Measurements from ENCODE around the gene PBX1. TPM values are rescaled to one million over a fixed set of nuclear protein-coding genes. Genes with fewer than 3 reads are reported as not detected.

The PBX1 gene
- total and polyA plus RNA-seq, 2 of the 4 experiments (the other 2 are of a cell fraction): 13.9 to 17.9 TPM

DNA sequence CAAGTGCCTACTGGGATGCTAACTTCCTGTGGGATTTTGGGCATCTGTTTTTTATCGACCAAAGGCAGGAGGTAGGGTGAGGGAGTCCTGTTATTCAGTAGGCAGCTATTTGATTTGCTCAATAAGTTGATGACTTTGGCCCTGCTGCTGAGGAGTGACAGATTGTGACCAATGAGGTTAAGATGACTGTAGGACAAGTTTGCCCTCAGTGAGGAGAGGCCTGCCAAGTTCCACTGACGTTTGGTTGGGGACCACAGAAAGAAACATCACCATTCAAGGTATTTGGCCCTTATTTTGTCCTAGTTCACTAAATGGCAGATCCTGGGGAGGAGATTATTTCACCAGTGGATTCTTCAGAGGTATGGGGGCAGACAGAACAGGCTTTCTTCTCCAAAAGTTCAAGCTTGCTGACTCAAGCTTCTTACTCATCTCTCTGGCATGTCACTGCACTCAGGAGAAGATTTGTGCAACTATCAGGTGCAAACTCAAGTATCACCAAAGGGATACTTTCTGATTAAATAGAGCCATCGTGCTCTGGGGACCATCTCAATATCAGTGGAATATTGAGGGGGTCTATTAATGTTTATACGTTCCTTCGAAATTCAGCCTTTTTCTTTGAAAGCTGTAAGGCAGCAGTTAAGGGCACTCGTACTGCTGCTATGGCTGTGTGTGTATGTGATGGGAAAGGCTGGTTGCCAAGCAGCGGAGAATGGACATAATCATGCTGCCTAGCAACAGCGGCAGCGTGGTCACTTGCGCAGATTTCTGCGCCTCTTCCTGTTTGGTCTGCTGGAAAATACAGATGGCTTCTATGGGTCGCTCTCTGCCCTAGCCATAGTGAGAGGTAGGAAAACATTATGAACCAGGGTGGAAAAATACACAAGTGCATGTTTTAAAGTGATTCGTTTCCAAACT is 78.7 kb downstream of the PBX1 start:
- ChIA-PET POLR2A (ENCODE audit: unreplicated experiment) (no interaction called here), CTCF (no interaction called here)
- Histone ChIP-seq H3K36me3 (ENCODE audit: control insufficient read depth, insufficient read depth, low read length) (peaks cover 18% of the 10 kb centered on the region), H3K9me1 (ENCODE audit: insufficient read depth, low read length) (peaks cover 13% of the 10 kb centered on the region; the same call in 1 of the 2 replicates), H2BK15ac (ENCODE audit: low read depth, low read length) (peak overlapping the region; percentile 65; the same call in 1 of the 3 replicates), H2AK9ac (replicated peaks; ENCODE audit: low read depth, low read length, poor library complexity) (peak overlapping the region; percentile 49), H3K27ac (ENCODE audit: insufficient read depth, low read length) (peak overlapping the region; percentile 75), H3K56ac (ENCODE audit: extremely low read depth, insufficient read depth, low read length) (no peak overlapping the region), H3K23ac (ENCODE audit: low read depth, low read length) (0 out of 2 replicates have a peak overlapping the region, but pooled peaks have one; percentile 29), H3K4me2 (ENCODE audit: low read depth, low read length) (peak overlapping the region; percentile 41; the same call in 1 of the 2 replicates), H3K4ac (ENCODE audit: low read depth, low read length) (peak overlapping the region; percentile 16), H3K18ac (ENCODE audit: low read depth, low read length) (peak overlapping the region; percentile 11; the same call in 1 of the 2 replicates), H3K9ac (ENCODE audit: low read depth, low read length) (no peak overlapping the region), H4K20me1 (ENCODE audit: insufficient read depth, low read length) (no peaks in the 10 kb centered on the region; the same call in 1 of the 2 replicates), H2BK120ac (ENCODE audit: low read depth, low read length) (peak overlapping the region; percentile 26), H3K4me1 (ENCODE audit: control insufficient read depth, insufficient read depth, low read length) (peaks cover 18% of the 10 kb centered on the region), H2AK5ac (ENCODE audit: low read depth, low read length) (peak overlapping the region; percentile 76), H4K5ac (ENCODE audit: low read depth, low read length) (0 out of 2 replicates have a peak overlapping the region, but pooled peaks have one; percentile 10), H3K27me3 (ENCODE audit: control insufficient read depth, insufficient read depth, low read length) (no peaks in the 10 kb centered on the region), H3K14ac (replicated peaks; ENCODE audit: low read depth, low read length) (0 out of 2 replicates have a peak overlapping the region, but pooled peaks have one; percentile 4), H2BK20ac (ENCODE audit: low read depth, low read length) (peak overlapping the region; percentile 73; the same call in 1 of the 2 replicates), H2AFZ (replicated peaks; ENCODE audit: low read length, poor library complexity) (peak overlapping the region; percentile 45), H3K9me3 (ENCODE audit: control insufficient read depth, insufficient read depth, low read length) (no peaks in the 10 kb centered on the region), H2BK5ac (ENCODE audit: low read depth, low read length, poor library complexity, severe bottlenecking) (peak overlapping the region; percentile 28), H4K91ac (ENCODE audit: insufficient read depth, low read depth, low read length) (peak overlapping the region; percentile 13), H4K8ac (ENCODE audit: low read depth in 2 of 2, low read length in 2 of 2) (peak overlapping the region in 1 of 2 experiments; percentile 72; a peak in 2 of 4 replicates), H3K4me3 (ENCODE audit: insufficient read depth, low read depth, low read length) (no peak overlapping the region), H3K79me1 (ENCODE audit: low read depth in 1 of 2, low read length in 2 of 2) (peaks cover 12 to 25% of the 10 kb centered on the region in 2 experiments; a peak in 3 of 4 replicates)
- TF ChIP-seq MAFK (IDR thresholded peaks at IDR 0.05; ENCODE audit: low read depth, low read length): peak; percentile 20; the same call in 1 of the 2 replicates
- TF ChIP-seq, protein P1, sequence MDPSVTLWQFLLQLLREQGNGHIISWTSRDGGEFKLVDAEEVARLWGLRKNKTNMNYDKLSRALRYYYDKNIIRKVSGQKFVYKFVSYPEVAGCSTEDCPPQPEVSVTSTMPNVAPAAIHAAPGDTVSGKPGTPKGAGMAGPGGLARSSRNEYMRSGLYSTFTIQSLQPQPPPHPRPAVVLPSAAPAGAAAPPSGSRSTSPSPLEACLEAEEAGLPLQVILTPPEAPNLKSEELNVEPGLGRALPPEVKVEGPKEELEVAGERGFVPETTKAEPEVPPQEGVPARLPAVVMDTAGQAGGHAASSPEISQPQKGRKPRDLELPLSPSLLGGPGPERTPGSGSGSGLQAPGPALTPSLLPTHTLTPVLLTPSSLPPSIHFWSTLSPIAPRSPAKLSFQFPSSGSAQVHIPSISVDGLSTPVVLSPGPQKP (IDR thresholded peaks at IDR 0.05; ENCODE audit: borderline replicate concordance, low read depth, low read length): no peak
- TF ChIP-seq RAD21 (IDR thresholded peaks at IDR 0.05; ENCODE audit: low read length): no peak
- peak; percentile 49; the same call in 1 of the 2 replicates for TF ChIP-seq FOS (IDR thresholded peaks at IDR 0.05; ENCODE audit: low read depth, low read length)
- TF ChIP-seq CEBPB (IDR thresholded peaks at IDR 0.05; ENCODE audit: low read depth, low read length): peak; percentile 66; the same call in 1 of the 2 replicates
- TF ChIP-seq MAZ (IDR thresholded peaks at IDR 0.05; ENCODE audit: borderline replicate concordance, low read depth, low read length): 0 out of 2 replicates have a peak, but pooled peaks have one; percentile 14
- no peak for TF ChIP-seq CHD1 (IDR thresholded peaks at IDR 0.05; ENCODE audit: low read depth, low read length)
- dilution Hi-C loops (cut with HindIII; ENCODE audit: low sequenced_read_pairs, unreplicated experiment): no loop called here
- in situ Hi-C loops (cut with MboI; ENCODE audit: low sequenced_read_pairs): no loop called here
- intact Hi-C loops (cut with micrococcal nuclease): no loop called here
- no TSS peak for BruUV-seq (replicated peaks)
- DNase-seq (peak; percentile 84), ATAC-seq (ENCODE audit: low read depth) (peak; percentile 83)
- WGBS, 2 experiments (ENCODE audit: extremely low coverage in 2 of 2, insufficient read length in 1 of 2): 76% methylated on average over 8 of the region's 13 CpGs; no CpG with 5 or more reads in 1 of the 2 experiments
